HEK293 (cell line): ENCODE results near the gene LHX6.

ENCODE experiments used
- CTCF ChIA-PET: fragments of 350-600 bp; formaldehyde crosslinking; extraction: SDS; loops from one replicate; lab custom pipeline; 2021; ENCODE audit warnings: antibody characterized with exemption; lab: Yijun Ruan, JAX
- POLR2A ChIA-PET: fragments of 300-600 bp; formaldehyde crosslinking; extraction: SDS; loops from one replicate; lab custom pipeline; 2020; ENCODE audit warnings: antibody characterized with exemption, inconsistent platforms; lab: Yijun Ruan, JAX
- H3K27ac ChIP-seq: fragments of 200-500 bp; sonication (Bioruptor generic); 2 replicates; pipeline ENCODE4 v1.5.1; 2014; ENCODE audit warnings: low read depth, low read length, control low read depth, inconsistent platforms; ENCODE audit errors: extremely low read depth
- H3K36me3 ChIP-seq, 2 experiments: fragments of 200-500 bp in 1 of 2; sonication (Bioruptor generic) in 1 of 2; 1 replicate in 1 of 2; 2 replicates in 1 of 2; pipeline ENCODE4 v1.5.1; 2014 to 2017; ENCODE audit warnings: inconsistent platforms in 2 of 2, low read length in 2 of 2; ENCODE audit not compliant: control insufficient read depth in 2 of 2, insufficient read depth in 1 of 2
- H3K4me1 ChIP-seq: fragments of 200-500 bp; sonication (Bioruptor generic); 2 replicates; pipeline ENCODE4 v1.5.1; 2014; ENCODE audit warnings: mild to moderate bottlenecking, low read length, inconsistent platforms; ENCODE audit not compliant: control insufficient read depth, insufficient read depth
- H3K4me3 ChIP-seq: 2 replicates; pipeline ENCODE4 v1.5.1; 2011; ENCODE audit warnings: low read depth, mild to moderate bottlenecking, control low read depth, low read length, moderate library complexity
- H3K9me3 ChIP-seq: fragments of 200-500 bp; sonication (Bioruptor generic); 2 replicates; pipeline ENCODE4 v1.5.1; 2014; ENCODE audit warnings: low read depth, low read length, inconsistent platforms; ENCODE audit not compliant: control insufficient read depth, insufficient read depth
- BCL11B ChIP-seq: fragments of 450-650 bp; formaldehyde crosslinking; IDR thresholded peaks from 2 replicates; pipeline ENCODE4 v1.5.1; 2016; ENCODE audit warnings: low read depth, missing biosample characterization, missing genetic modification characterization
- EGR2 ChIP-seq: fragments of 450-650 bp; formaldehyde crosslinking; IDR thresholded peaks from 2 replicates; pipeline ENCODE4 v1.5.1; 2016; ENCODE audit warnings: low read depth, missing biosample characterization, missing genetic modification characterization
- ZBTB20 ChIP-seq: fragments of 450-650 bp; formaldehyde crosslinking; IDR thresholded peaks from 2 replicates; pipeline ENCODE4 v1.5.1; 2016; ENCODE audit warnings: missing biosample characterization, missing genetic modification characterization
- ZIC2 ChIP-seq: fragments of 450-650 bp; formaldehyde crosslinking; IDR thresholded peaks from 2 replicates; pipeline ENCODE4 v1.5.1; 2016; ENCODE audit warnings: missing biosample characterization, missing genetic modification characterization
- ZNF19 ChIP-seq: fragments of 450-650 bp; formaldehyde crosslinking; IDR thresholded peaks from 2 replicates; pipeline ENCODE4; 2016; ENCODE audit warnings: missing biosample characterization, missing genetic modification characterization, low read depth
- ZNF202 ChIP-seq: fragments of 450-650 bp; formaldehyde crosslinking; IDR thresholded peaks from 2 replicates; pipeline ENCODE4 v1.5.1; 2016; ENCODE audit warnings: missing biosample characterization, missing genetic modification characterization, borderline replicate concordance
- ZNF214 ChIP-seq: fragments of 450-650 bp; formaldehyde crosslinking; IDR thresholded peaks from 2 replicates; pipeline ENCODE4 v1.5.1; 2017; ENCODE audit warnings: missing biosample characterization, mild to moderate bottlenecking, missing genetic modification characterization, borderline replicate concordance
- ZNF223 ChIP-seq: fragments of 450-650 bp; formaldehyde crosslinking; IDR thresholded peaks from 2 replicates; pipeline ENCODE4 v1.5.1; 2016; ENCODE audit warnings: missing biosample characterization, missing genetic modification characterization
- ZNF404 ChIP-seq: fragments of 450-650 bp; formaldehyde crosslinking; IDR thresholded peaks from 2 replicates; pipeline ENCODE4 v1.5.1; 2017; ENCODE audit warnings: missing biosample characterization, missing genetic modification characterization
- ZNF624 ChIP-seq: fragments of 450-650 bp; formaldehyde crosslinking; IDR thresholded peaks from 2 replicates; pipeline ENCODE4 v1.5.1; 2017; ENCODE audit warnings: missing biosample characterization, missing genetic modification characterization
- ZNF658 ChIP-seq: fragments of 450-650 bp; formaldehyde crosslinking; IDR thresholded peaks from 2 replicates; pipeline ENCODE4; 2016; ENCODE audit warnings: missing biosample characterization, missing genetic modification characterization
- ZNF791 ChIP-seq: fragments of 450-650 bp; formaldehyde crosslinking; IDR thresholded peaks from 2 replicates; pipeline ENCODE4 v1.5.1; 2016; ENCODE audit warnings: missing biosample characterization, missing genetic modification characterization
- ZNF830 ChIP-seq: fragments of 450-650 bp; IDR thresholded peaks from 2 replicates; pipeline ENCODE4 v1.5.0; 2018; ENCODE audit warnings: missing biosample characterization, missing genetic modification characterization, low read depth, mild to moderate bottlenecking, moderate library complexity
- ZSCAN16 ChIP-seq: fragments of 450-650 bp; formaldehyde crosslinking; IDR thresholded peaks from 2 replicates; pipeline ENCODE4 v1.5.1; 2016; ENCODE audit warnings: missing biosample characterization, missing genetic modification characterization
- TF ChIP-seq, protein P1 (sequence below): fragments of 450-650 bp; formaldehyde crosslinking; conservative IDR thresholded peaks from 2 replicates; pipeline ENCODE4 v1.5.1; 2016; ENCODE audit warnings: low read depth, missing biosample characterization, missing genetic modification characterization
- TF ChIP-seq, protein P2 (sequence below): fragments of 450-650 bp; formaldehyde crosslinking; IDR thresholded peaks from 2 replicates; pipeline ENCODE4 v1.5.1; 2017; ENCODE audit warnings: missing biosample characterization, missing genetic modification characterization
- TF ChIP-seq, protein P3 (sequence below): fragments of 450-650 bp; formaldehyde crosslinking; conservative IDR thresholded peaks from 2 replicates; pipeline ENCODE4 v1.5.1; 2016; ENCODE audit warnings: low read depth, missing biosample characterization, missing genetic modification characterization

The LHX6 gene

DNA sequence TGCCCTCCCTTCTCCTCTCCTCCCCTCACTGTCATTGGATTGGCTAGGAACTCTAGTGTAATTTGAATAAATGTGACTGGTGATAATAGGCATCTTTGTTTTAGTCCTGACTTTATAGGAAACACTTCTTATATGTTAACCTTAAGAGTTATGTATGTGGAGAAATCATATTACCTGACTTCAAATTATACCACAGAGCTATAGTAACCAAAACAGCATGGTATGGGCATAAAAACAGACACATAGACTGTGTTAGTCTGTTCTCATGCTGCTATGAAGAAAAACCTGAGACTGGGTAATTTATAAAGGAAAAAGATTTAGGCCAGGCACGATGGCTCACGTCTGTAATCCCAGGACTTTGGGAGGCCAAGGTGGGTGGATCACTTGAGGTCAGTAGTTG is 45.3 kb upstream of the LHX6 start (continued):
- TF ChIP-seq, protein P1, sequence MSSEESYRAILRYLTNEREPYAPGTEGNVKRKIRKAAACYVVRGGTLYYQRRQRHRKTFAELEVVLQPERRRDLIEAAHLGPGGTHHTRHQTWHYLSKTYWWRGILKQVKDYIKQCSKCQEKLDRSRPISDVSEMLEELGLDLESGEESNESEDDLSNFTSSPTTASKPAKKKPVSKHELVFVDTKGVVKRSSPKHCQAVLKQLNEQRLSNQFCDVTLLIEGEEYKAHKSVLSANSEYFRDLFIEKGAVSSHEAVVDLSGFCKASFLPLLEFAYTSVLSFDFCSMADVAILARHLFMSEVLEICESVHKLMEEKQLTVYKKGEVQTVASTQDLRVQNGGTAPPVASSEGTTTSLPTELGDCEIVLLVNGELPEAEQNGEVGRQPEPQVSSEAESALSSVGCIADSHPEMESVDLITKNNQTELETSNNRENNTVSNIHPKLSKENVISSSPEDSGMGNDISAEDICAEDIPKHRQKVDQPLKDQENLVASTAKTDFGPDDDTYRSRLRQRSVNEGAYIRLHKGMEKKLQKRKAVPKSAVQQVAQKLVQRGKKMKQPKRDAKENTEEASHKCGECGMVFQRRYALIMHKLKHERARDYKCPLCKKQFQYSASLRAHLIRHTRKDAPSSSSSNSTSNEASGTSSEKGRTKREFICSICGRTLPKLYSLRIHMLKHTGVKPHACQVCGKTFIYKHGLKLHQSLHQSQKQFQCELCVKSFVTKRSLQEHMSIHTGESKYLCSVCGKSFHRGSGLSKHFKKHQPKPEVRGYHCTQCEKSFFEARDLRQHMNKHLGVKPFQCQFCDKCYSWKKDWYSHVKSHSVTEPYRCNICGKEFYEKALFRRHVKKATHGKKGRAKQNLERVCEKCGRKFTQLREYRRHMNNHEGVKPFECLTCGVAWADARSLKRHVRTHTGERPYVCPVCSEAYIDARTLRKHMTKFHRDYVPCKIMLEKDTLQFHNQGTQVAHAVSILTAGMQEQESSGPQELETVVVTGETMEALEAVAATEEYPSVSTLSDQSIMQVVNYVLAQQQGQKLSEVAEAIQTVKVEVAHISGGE, result no peak
- TF ChIP-seq ZNF791 (tag by site-specific recombination) (no peak), ZBTB20 (tag by site-specific recombination) (no peak), ZNF214 (tag by site-specific recombination) (no peak), ZNF404 (tag by site-specific recombination) (no peak), EGR2 (tag by site-specific recombination) (no peak)
- TF ChIP-seq, all 188 proteins: peak for 0

DNA sequence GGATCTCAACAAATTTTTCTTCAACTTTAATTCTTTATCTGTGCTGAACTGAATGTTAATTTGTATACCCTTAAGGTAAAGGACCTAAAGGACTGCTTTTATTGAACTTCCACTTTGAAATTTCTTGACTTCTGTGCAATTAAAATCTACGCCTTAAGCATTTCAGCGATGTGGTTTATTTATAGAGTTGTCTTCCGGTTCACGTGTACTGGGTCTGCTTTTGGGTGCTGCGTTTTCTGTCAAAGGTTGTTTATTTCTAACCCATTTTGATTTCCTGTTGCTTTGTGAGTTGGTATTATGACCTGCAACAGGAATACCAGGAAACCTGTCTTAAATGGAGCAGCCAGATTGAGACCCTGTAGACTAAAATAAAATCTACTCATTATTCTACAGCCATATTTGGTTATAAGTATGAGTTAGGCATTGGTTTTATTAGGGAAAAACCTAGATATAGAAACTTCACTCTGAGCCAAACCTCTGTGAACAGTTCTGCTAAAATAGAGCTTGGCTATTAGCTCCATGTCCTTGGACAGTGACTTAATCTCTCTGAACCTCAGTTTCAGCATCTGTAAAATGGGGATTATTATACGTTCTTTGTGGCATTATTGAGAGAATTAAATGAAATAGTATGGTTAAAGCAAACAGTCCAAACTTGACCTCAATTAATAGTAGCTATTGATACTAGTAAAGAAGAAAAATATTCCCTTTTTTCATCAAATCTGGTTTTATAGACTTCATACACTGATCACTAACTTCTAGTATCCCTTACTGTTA is 39.5 kb upstream of the LHX6 start:
- ChIA-PET CTCF (interaction anchor here (0.6 kb wide), 1 partner anchor 88 kb away, joined by 3 read pairs; no protein-coding TSS in a partner anchor), POLR2A (no interaction called here)
- H3K9me3 ChIP-seq, result no peaks in the 10 kb centered on the region
- H3K4me1 ChIP-seq, result no peaks in the 10 kb centered on the region
- TF ChIP-seq ZNF624 (tag by site-specific recombination), result no peak
- no peak for TF ChIP-seq ZIC2
- no peak for TF ChIP-seq ZNF19
- TF ChIP-seq ZNF223 (tag by site-specific recombination), result no peak
- no peak for TF ChIP-seq ZNF830 (tag by site-specific recombination)
- no peak for TF ChIP-seq ZSCAN16 (tag by site-specific recombination)
- TF ChIP-seq ZNF202 (tag by site-specific recombination), result no peak
- no peak for TF ChIP-seq BCL11B (tag by site-specific recombination)
- TF ChIP-seq ZNF658 (tag by site-specific recombination), result no peak
- TF ChIP-seq, protein P2, sequence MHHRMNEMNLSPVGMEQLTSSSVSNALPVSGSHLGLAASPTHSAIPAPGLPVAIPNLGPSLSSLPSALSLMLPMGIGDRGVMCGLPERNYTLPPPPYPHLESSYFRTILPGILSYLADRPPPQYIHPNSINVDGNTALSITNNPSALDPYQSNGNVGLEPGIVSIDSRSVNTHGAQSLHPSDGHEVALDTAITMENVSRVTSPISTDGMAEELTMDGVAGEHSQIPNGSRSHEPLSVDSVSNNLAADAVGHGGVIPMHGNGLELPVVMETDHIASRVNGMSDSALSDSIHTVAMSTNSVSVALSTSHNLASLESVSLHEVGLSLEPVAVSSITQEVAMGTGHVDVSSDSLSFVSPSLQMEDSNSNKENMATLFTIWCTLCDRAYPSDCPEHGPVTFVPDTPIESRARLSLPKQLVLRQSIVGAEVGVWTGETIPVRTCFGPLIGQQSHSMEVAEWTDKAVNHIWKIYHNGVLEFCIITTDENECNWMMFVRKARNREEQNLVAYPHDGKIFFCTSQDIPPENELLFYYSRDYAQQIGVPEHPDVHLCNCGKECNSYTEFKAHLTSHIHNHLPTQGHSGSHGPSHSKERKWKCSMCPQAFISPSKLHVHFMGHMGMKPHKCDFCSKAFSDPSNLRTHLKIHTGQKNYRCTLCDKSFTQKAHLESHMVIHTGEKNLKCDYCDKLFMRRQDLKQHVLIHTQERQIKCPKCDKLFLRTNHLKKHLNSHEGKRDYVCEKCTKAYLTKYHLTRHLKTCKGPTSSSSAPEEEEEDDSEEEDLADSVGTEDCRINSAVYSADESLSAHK (tag by site-specific recombination), result no peak
- TF ChIP-seq, protein P3, sequence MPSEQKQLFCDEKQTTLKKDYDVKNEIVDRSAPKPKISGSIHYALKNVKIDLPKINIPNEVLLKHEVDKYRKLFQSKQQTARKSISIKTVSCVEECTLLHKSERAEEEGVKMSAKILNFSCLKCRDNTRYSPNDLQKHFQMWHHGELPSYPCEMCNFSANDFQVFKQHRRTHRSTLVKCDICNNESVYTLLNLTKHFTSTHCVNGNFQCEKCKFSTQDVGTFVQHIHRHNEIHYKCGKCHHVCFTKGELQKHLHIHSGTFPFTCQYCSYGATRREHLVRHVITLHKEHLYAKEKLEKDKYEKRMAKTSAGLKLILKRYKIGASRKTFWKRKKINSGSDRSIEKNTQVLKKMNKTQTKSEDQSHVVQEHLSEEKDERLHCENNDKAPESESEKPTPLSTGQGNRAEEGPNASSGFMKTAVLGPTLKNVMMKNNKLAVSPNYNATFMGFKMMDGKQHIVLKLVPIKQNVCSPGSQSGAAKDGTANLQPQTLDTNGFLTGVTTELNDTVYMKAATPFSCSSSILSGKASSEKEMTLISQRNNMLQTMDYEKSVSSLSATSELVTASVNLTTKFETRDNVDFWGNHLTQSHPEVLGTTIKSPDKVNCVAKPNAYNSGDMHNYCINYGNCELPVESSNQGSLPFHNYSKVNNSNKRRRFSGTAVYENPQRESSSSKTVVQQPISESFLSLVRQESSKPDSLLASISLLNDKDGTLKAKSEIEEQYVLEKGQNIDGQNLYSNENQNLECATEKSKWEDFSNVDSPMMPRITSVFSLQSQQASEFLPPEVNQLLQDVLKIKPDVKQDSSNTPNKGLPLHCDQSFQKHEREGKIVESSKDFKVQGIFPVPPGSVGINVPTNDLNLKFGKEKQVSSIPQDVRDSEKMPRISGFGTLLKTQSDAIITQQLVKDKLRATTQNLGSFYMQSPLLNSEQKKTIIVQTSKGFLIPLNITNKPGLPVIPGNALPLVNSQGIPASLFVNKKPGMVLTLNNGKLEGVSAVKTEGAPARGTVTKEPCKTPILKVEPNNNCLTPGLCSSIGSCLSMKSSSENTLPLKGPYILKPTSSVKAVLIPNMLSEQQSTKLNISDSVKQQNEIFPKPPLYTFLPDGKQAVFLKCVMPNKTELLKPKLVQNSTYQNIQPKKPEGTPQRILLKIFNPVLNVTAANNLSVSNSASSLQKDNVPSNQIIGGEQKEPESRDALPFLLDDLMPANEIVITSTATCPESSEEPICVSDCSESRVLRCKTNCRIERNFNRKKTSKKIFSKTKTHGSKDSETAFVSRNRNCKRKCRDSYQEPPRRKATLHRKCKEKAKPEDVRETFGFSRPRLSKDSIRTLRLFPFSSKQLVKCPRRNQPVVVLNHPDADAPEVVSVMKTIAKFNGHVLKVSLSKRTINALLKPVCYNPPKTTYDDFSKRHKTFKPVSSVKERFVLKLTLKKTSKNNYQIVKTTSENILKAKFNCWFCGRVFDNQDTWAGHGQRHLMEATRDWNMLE (tag by site-specific recombination), result no peak
- no peak overlapping the region for H3K4me3 ChIP-seq
- H3K36me3 ChIP-seq, result peaks cover 0 to 25% of the 10 kb centered on the region in 2 experiments; a peak in 1 of 3 replicates
- H3K27ac ChIP-seq, result no peak overlapping the region
